GM18517 (cell line): ENCODE measurements around the gene LRP10.
"Not testable (repeated sequence)": the region's sequence is repeated elsewhere in the genome, so short reads cannot be mapped to it uniquely, and the experiment has no call there.

Experiments used
- ATAC-seq: cut with Tn5 transposase; IDR thresholded peaks from one replicate; pipeline ENCODE4 v1.9.1; 2021; ENCODE audit warnings: mild to moderate bottlenecking, moderate library complexity; ENCODE audit not compliant: unreplicated experiment

LRP10 gene

DNA sequence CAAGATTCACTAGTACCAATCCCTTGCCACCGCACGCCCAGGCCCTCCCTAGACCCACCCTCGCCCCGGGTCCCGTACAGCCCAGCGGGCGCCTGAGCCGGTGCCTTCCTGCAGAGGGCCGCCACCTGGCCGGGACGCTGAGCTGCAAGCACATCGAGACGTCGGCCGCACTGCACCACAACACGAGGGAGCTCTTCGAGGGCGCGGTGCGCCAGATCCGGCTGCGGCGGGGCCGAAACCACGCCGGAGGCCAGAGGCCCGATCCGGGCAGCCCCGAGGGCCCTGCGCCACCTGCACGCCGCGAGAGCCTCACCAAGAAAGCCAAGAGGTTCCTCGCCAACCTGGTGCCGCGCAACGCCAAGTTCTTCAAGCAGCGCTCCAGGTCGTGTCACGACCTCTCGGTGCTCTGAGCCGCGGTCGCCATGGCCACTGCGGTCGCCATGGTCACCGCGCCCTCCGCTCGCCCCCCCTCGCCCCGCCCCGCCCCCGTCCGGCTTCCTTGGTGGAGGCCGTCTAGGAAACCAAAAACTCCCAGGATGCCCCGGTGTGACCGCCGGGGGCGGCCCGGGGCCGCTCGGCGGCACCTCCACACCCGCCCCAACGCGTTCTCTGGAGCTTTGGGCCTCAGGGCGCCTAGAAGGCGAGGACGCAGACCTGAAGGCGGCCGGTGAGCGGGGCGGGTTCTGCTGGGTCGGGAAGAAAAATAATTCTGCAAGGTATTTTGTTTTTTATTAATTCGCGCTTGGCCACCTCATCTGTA, 15.1 kb downstream of the LRP10 start:
- peak; percentile 44 for ATAC-seq

DNA sequence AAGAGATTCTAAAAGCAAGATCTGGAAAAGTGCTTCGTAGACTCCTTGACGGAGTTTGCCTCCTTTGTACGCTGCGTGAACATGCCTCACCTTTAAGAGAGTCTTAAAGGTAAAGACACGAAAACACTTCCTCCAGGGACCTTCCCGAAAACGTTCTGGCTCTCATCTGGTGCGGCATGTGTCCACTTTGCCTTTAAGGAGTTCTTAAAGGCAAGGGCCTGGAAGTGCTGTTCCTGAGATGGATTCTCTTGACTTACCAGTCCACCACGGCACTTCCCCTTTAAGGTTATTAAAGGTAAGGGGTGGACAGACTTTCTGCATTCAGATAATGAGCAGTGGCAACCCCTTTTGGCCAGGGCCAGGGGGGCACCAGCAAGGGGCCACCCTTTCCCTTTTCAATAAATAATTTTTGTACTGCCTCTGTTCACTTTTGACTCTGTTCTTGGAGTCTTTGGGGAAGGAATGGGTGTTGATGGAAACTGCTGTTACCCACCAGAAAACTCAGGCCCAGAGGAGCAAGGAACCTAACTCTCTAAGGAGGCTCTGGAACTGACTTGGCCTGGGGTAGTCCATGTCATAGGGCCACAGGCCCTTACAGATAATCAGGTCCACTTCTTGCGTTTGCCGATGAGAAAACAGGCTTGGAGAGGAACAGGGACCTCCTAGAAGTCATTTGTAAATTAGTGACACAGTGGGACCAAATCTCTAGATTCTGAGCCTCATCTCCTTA, 15.9 kb downstream of the LRP10 start:
- peak; percentile 39 for ATAC-seq

DNA sequence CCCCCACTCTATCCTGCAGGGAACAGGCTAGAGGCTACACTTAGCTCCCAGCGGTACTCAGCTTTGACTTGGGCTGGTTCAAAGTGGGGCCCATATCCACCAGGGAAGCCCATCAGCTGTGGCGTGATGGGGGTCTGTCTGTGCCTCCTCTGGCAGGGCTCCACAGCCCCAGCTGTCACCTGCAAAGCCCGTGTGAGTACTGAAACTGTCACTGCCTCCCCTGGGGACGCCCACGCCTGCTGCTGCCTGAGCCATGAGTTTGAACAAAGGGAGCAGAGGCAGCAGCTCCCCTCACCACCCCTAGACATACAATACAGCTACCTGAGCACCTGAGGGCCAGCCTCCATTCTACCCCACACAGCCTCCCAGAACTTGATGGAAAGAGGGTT, 16.4 kb downstream of the LRP10 start:
- peak; percentile 43 for ATAC-seq

DNA sequence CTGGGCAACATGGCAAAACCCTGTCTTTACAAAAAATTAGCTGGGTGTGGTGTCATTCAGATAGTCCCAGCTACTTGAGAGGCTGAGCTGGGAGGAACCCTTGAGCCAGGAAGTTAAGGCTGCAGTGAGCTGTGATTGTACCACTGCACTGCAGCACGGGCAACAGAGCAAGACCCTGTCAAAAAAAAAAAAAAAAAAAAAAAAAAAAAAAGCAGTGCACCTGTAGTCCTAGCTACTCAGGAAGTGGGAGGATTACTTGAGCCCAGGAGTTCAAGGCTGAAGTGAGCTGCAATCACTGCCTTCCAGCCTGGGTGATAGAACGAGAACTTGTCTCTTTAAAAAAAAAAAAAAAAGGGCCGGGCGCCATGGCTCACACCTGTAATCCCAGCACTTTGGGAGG, 17.1 kb downstream of the LRP10 start:
- no peak for ATAC-seq

DNA sequence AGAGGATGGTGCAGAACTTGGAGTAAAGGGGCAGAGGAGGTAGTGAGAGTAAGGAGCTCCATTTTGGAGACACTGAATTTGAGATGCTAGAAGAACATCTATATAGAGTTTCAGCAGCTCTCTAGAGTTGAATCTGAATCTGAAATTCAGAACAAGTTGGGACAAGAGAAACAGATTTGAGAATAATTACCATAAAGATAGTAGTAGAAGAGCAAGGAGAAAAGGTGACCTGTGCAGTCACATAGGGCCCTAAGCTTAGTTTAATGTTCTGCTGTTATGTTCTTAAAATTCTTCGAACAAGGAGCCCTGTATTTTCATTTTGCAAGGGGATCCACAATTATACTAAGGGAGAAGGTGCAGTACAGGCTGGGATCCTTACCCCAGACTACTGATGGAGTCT, 18.9 kb downstream of the LRP10 start:
- ATAC-seq: no peak

DNA sequence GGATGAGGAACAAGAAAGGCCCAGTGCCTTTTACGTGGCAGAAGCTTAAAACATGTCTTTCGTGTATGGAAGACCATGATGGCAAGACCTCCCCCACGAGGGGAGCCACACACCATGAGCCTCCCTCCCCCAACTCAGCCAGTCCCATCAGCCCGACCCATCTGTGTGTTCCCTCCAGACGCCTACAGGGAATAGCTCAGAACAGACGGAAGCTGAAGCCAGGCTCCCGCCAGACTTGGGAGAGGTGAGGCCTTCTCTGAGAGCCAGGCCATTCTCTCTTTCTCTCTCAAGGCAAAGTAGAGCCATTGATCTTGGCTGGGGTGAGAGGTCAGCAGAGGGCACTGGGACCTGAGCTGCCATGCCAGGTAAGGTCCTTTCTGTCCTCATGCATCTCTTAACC, 20.9 kb downstream of the LRP10 start:
- no peak for ATAC-seq

DNA sequence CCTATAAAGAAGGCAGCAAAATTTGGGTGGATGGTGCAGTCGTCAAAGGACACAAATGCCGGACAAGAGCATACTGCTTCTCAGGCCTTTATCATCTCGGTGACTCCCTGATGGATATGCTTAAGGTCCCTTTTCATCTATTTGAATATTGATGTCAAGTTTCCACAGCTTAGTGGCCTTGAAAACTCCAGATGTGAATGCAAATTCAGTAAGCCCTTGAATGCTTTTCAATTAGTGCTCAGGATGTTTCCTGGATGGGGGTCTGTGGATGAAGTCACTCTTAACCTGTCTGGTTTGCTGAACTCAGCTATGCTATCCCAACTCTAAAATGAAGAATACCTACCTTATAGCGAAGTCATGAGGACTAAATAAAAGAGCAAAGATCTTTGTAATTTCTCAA, 22.2 kb downstream of the LRP10 start:
- no peak for ATAC-seq

DNA sequence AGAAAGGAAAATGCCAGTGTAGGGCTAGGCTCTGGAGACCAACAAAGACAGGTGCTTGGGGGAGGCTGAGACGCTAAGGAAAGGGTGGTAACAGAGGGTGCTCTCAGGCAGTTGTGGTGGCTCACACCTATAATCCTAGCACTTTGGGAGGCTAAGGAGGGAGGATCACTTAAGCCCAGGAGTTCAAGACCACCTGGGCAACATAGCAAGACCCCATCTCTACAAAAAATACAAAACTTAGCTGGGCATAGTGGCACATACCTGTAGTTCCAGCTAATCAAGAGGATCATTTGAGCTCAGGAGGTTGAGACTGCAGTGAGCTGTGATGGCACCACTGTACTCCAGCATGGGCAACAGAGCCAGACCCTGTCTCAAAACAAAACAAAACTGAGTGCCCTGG, 23.9 kb downstream of the LRP10 start:
- ATAC-seq: no peak

DNA sequence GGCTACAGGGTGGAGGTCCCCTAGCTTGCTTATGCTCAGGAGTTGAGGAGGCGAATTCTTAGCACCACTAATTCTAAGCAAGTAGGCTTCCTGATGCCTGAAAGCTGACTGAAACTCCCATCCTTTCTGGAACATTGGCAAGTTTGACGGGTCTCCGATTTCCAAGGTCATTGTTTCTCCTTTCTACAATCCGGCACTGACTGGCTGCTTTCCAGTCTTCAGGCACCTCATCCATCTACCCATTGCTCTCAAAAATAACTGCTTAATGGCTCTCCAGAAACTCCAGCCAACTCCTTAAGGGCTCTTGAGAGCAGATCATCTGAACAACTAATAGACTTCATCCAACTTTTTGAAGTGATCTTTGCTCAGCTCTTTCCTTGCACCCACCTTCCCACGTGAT, 24.8 kb downstream of the LRP10 start:
- ATAC-seq: no peak

DNA sequence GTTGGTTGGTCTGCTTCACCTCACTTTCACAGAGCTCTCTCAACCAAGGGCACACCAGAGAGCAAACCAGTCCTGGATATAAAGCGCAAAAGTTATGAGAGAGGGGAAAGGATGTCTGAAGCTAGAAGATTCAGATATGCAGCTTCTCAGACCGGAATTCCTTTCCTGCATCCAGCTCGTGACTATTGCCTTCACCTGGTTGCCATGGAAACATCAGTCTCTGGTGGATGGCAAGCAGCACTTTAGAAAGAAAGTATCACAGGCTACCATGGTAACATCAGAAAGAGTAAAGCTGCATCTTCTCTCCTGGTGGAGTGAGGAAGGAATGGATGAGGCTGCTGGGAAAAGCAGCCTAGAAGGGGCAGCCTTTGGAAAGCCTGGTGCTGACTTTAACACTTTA, 25.2 kb downstream of the LRP10 start:
- no peak for ATAC-seq

DNA sequence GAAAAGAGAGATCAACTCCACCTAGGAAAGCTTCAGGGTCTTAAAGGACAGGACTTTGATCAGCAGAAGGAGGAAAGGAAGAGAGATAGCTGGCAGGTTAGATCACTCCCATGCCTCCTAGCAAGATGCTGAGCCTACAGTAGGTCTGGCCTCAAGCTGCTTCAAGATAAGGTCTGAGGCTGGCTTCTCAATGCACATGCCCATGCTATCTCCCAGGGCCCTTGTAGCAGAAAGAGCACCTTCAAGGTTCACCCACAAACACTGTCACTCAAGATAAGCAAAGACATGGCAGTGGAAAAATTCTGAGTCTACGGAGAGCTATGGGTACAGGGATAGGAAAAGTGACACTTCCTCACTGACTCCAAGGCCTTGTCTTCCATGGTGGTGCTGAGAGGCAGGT, 25.8 kb downstream of the LRP10 start:
- no peak for ATAC-seq

DNA sequence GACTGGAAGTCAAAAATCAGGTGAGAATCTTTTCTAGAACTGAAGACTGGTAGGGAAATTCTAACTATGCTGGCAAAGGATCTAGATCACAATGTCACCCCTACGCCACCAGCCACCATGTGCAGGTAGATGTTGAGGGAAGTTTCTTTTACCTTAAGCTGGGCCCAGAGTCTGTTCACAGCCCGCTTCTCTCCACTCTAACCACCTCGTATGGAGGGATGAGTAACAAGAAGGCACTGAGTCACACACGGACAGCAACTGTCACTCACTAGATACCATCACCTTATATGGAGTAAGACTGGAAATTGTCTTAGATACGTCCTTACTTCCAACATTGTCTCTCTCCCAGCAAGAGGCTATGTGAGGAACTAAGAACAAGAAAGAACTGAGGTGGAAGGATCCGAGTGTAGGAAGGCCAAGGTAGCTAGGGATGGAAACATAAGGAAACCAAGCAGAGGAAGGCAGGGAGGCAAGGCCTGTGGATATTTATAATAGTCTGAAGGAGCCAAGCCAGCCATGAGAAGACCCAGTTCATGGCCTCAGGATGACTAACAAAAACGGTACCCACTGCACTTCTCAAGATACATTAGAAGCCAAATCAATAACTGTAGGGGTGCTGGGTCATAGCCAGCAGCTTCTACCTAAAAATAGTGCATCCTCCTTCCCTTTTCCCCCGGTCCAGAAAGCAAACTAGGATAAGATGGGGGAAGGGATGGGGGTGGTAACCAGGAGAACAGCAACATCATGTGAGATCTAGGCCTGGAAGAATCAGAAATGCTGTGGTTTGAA, 27.0 kb downstream of the LRP10 start:
- no peak for ATAC-seq

DNA sequence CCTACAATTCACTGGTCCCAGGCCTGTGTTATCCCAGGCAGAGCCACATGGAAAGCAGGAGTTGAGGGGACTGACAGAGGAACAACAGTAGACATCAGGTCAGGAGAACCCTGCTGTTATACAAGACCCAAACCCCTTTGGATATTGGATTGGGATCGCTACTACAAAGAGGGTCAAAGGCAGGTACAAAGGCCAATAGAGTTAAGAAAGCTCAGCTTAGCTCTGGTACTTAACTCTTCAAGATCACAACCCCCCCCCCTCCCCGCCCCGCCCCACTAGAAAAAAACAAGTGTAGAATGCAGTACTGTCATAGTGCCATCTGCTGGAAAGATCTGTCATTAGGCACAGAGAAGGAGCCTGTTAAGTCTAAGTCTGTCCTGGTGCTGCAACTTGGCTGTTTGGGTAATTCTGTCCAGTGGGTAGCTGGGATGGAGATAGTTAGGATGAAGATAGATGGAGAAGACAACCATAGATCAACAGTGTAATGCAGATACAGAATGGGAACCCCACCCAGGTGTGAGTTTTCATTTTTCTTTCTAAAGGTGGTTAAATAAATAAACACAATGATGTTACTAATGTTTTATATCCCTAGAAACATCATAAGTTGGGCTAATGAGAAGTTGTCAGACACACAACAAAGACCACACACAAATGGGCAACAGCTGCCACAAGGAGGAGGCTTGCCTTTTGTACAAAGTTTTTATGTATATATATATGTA, 28.7 kb downstream of the LRP10 start:
- peak; percentile 55 for ATAC-seq

DNA sequence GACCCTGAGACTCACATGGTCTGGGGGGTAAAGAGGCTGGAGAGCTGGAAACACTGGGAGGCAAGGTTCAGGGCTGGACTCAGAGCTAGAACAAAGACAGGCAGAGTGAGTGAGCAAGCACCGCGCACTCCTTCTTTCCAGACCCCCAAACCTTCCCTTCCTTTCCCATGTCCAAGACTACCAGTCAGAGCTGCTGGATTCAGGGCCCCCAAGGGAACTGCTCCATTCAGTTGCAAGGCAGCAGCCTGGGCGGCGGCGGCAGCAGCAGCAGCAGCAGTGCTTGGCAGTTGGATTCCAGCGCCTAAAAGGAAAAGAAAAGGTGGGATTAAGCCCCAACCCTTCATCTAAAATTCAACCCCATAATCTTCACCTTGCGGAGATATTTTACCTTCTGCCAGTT, 30.3 kb downstream of the LRP10 start:
- ATAC-seq: no peak

DNA sequence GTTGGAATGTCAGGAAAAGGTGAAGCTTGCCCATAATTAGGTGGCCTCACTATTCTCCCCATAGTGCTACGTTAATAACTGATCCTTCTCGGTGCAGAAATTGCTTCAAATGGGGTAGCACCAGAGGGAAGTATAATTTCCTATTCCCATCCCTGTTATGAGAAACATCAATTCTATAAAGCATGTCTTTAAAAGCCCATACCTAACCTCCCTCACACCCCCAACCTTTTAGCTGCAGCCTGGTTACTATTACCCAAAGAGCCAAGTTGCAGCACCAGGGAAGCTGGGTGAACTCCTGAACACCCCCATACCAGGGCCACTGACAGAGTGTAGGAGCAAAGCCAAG, 32.2 kb downstream of the LRP10 start:
- ATAC-seq: no peak

DNA sequence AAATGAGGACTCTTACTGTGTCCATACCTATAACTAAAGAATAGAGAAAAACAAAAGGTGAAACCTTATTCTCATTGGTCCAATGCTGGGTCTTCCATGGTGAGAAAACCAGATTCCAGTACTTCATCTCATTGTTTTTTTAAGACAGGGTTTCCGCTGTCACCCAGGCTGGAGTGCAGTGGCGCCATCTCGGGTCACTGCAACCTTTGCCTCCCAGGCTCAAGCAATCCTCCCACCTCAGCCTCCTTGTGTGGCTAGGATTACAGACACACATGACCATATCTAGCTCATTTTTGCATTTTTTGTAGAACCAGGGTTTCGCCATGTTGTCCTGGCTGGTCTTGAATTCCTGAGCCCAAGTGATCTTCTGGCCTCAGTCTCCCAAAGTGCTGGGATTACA, 34.1 kb downstream of the LRP10 start:
- no peak for ATAC-seq

DNA sequence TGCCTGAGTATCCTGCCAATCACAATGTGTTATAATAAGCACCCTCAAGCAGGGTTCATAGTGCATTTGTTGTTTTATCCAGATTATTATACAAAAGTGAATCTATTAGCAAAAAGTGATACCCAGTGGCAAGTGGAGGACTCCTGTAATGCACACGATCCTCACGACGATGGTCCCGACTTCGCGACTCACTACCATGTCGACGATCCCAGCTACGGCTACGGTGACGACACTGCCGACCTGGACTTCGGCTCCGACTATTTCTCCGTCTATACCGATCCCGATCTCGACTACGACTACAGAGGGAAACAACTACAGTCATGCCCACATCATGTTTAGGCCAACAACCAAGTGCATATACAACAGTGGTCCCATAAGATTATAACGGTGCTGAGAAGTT, 34.5 kb downstream of the LRP10 start:
- no peak for ATAC-seq

DNA sequence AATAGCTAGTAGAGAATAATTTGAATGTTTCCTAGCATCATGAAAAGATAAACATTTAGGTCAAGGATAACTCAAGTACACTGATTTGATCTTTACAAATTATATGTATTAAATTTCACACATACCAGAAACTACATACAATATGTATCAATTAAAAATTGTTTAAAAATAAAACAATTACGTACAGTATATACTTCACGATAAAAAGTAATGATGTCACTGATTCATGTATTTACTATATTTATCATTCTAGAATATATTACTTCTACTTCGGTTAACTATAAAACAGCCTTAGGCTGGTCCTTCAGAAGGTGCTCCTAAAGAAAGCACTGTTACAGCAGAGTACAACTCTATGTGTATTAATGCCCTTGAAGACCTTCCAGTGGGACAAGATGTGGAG, 35.9 kb downstream of the LRP10 start:
- no peak for ATAC-seq

DNA sequence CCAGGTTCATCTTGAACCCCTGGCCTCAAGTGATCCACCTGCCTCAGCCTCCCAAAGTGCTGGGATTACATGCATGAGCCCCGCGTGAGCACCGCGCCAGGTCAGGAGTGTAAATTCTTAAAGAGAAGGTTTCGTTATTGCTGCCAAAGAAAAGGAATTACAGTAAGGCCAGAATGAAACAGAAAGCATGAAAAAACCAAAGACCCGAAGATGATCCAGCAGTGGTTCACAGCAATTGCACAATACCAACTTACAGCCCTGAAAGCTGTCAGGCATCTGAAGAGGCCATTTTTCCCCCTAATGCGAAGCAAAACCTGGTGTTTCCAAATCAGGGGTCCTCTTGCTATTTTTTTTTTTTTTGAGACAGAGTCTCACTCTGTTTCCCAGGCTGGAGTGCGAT, 37.1 kb downstream of the LRP10 start:
- ATAC-seq: no peak

DNA sequence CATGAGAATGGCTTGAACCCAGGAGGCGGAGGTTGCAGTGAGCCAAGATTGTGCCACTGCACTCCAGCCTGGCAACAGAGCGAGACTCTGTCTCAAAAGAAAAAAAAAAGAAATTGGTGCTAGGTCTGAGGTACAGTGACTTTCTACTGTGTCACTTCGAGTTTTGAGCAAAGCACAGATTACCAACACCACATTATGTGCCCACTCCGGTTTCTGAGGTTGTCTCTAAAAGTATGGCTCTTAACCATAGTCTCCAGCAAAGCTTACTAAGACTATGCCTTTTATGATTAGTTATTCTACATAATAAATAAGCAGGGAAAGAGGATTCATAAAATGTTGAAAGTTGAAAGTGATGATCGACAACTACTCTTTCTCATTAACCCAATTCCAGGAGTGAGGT, 39.4 kb downstream of the LRP10 start:
- no peak for ATAC-seq

DNA sequence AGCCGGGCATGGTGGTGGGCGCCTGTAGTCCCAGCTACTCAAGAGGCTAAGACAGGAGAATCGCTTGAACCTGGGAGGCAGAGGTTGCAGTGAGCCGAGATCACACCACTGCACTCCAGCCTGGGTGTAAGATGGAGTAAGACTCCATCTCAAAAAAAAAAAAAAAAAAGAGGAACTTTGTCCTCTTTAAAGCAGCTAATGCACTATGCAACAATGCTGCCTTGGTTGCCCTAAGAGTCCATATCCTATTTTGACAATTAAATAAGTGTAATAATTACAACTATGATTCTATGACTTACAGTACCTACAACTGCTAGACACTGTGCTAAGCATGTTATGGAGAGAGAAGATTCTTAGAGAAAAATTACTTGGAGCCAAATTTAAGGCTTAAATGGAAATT, 43.3 kb downstream of the LRP10 start:
- ATAC-seq: not testable (repeated sequence)
